ENCODE data around the gene DUSP7.

DNA sequence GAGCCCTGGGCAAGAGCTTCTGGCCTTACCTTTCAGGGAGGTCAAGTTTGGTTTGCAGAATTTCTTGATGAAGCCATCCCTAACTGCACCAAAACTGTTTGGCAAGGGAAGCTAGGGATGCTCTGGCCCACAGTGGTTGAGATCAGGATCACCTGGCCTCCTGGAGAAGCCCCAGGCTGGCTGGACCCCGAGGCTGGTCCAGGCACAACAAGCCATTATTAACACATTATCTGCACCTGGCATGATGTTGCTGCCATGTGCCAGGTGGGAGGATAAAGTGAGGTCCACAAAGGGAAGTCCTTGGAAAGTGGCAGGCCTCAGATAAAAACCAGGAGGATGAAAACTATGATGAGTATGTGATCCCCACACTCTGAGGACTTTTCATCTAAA is 35.9 kb upstream of the DUSP7 start:
- TF ChIP-seq GATA3 (IDR thresholded peaks at IDR 0.05; ENCODE audit: low read depth, low read length): no peak
- TF ChIP-seq GATA2 (IDR thresholded peaks at IDR 0.05; ENCODE audit: low read depth, low read length): no peak

Data from SH-SY5Y (cell line).